Gastroesophageal sphincter (tissue), 3 donors: ENCODE data around the gene PACRG.

Experiments
- CTCF ChIP-seq, 4 experiments: fragments of 200-600 bp in 2 of 4; fragments of 450-650 bp in 2 of 4; sonication (generic) in 1 of 4; IDR thresholded peaks; one replicate each; pipeline ENCODE4 v1.5.1; 2017 to 2019; ENCODE audit warnings: antibody characterized with exemption in 4 of 4, mild to moderate bottlenecking in 2 of 4, moderate library complexity in 2 of 4
- EP300 ChIP-seq: sonication (generic); formaldehyde crosslinking; IDR thresholded peaks from one replicate; pipeline ENCODE4 v1.6.1; 2017; ENCODE audit warnings: antibody characterized with exemption, mild to moderate bottlenecking
- POLR2A ChIP-seq, 2 donors: fragments of 450-650 bp; IDR thresholded peaks; one replicate each; pipeline ENCODE4 v1.6.1; 2017; ENCODE audit warnings: antibody characterized with exemption in 2 of 2, mild to moderate bottlenecking in 2 of 2, moderate library complexity in 1 of 2
- POLR2AphosphoS5 ChIP-seq: sonication (generic); formaldehyde crosslinking; IDR thresholded peaks from one replicate; pipeline ENCODE4 v1.6.1; 2017; ENCODE audit warnings: antibody characterized with exemption

DNA sequence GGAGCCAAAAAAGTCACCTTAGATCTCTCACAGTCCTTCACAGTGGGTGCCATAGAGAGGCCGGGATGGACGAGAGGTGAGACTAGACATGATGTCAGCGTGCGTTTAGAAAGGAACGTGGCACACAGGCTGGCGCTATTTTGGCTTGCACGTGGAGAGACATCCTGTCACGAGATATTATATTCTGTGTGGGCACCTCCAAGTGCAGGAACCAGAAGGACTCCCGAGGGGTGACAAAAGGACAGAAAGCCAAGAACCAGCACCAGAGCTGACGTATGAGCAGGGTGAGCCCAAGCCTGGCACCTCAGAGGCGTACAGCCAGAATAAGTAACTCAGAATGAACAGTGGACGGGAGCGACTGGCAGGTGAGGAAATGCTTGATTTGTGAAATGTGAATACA, 636.9 kb downstream of the PACRG start:
- TF ChIP-seq POLR2AphosphoS5, result no peak
- no peak for TF ChIP-seq CTCF (IDR thresholded peaks at IDR 0.05)
- TF ChIP-seq POLR2A (IDR thresholded peaks at IDR 0.05), result no peak
- TF ChIP-seq EP300, result no peak
